Dendritic cell treated with granulocyte-macrophage colony-stimulating factor and Interleukin-4, amounts not matched to agents 40 ng/mL and 50 ng/mL, for 4 days (primary cell): Measurements from ENCODE around the gene SH3BGRL.

ENCODE experiments used
- H3K27ac Mint-ChIP-seq: one replicate; pipeline ENCODE4 v1.8.0; 2022; ENCODE audit warnings: mild to moderate bottlenecking, mixed read lengths
- H3K27me3 Mint-ChIP-seq: one replicate; pipeline ENCODE4 v1.8.0; 2022; ENCODE audit warnings: mild to moderate bottlenecking, mixed read lengths
- H3K36me3 Mint-ChIP-seq: one replicate; pipeline ENCODE4 v1.8.0; 2022; ENCODE audit warnings: low read depth, mixed read lengths
- H3K4me1 Mint-ChIP-seq: one replicate; pipeline ENCODE4 v1.8.0; 2022; ENCODE audit warnings: low read depth, mixed read lengths
- H3K4me3 Mint-ChIP-seq: one replicate; pipeline ENCODE4 v1.8.0; 2022; ENCODE audit warnings: mild to moderate bottlenecking, moderate library complexity, mixed read lengths
- H3K9me3 Mint-ChIP-seq: one replicate; pipeline ENCODE4 v1.8.0; 2022; ENCODE audit warnings: mixed read lengths
- intact Hi-C: fragments of 100-400 bp; cut with micrococcal nuclease; formaldehyde crosslinking; loops from one replicate; pipeline ENCODE4 v1.15.0; 2022

SH3BGRL gene

DNA sequence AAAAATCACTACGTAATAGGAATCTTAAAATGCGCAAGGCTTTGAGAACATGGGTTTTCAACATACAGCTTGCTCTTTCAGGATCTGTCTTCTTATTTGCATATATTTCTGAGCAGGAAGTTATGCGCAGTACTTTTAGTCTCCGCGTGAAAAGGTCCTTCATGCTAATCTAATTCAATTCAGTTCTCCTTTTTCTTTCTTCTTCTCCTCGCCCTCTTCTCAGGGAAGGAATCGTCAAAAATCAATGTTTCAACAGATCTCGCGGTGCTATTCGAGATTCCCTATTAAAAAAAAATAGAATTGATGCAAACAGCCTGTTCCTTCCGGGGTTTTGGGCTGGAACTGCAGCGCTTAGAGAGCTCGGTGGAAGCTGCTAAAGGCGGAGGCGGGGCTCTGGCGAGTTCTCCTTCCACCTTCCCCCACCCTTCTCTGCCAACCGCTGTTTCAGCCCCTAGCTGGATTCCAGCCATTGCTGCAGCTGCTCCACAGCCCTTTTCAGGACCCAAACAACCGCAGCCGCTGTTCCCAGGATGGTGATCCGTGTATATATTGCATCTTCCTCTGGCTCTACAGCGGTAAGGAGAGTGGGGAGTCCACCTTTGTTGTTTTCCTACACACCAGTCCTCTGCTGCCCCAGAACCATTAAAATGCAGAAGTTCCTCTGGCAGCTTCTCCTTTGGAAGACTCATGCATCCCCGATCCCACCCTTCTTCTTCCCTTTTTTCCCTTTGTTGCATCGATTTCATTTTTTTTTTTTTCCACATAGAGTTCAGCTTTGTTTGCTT is at the start of gene SH3BGRL, which contains the start of gene HMGN5:
Gene SH3BGRL (plus strand): TSS at position 432 of the 785 bp plus-strand sequence. CDS start 99 bp downstream, at position 531.
Gene HMGN5 (minus strand): TSS at position 243 of the 785 bp plus-strand sequence. CDS start 80,364 bp downstream, outside the sequence.
- H3K36me3 Mint-ChIP-seq = peaks cover 26% of the 10 kb centered on the region
- no peaks in the 10 kb centered on the region for H3K9me3 Mint-ChIP-seq
- H3K4me1 Mint-ChIP-seq = peaks cover 34% of the 10 kb centered on the region
- intact Hi-C loops = loop anchor here (5.0 kb wide), 1 partner anchor 395 kb away; the partner anchor contains the start of gene BRWD3
- no peaks in the 10 kb centered on the region for H3K27me3 Mint-ChIP-seq
- H3K27ac Mint-ChIP-seq = peak within 1 kb of the TSS; percentile 95
- peak within 1 kb of the TSS; percentile 82 for H3K4me3 Mint-ChIP-seq

DNA sequence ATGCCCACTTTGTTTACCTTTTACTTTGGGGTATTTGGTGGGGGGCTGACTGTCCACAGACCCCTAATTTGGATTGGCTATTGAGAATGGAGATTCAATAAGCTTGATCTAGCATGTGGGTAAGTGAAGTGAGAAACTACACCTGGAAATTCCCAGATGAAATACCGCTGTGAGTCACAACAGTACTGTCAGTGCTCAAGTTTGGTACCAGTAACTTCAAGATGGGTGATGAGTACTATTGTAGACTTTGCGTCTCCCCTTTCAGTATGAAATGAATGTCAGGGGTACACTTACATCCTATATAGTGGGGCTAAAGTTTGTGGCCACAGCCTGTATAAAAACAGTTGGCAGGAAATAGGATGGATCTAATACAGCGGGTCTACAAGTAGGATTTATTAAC is 33.5 kb upstream of the SH3BGRL start:
- no peak overlapping the region for H3K27ac Mint-ChIP-seq
- H3K4me3 Mint-ChIP-seq = no peak overlapping the region
- H3K36me3 Mint-ChIP-seq = no peaks in the 10 kb centered on the region
- no peaks in the 10 kb centered on the region for H3K4me1 Mint-ChIP-seq
- H3K9me3 Mint-ChIP-seq = no peaks in the 10 kb centered on the region
- intact Hi-C loops = no loop called here
- no peaks in the 10 kb centered on the region for H3K27me3 Mint-ChIP-seq

DNA sequence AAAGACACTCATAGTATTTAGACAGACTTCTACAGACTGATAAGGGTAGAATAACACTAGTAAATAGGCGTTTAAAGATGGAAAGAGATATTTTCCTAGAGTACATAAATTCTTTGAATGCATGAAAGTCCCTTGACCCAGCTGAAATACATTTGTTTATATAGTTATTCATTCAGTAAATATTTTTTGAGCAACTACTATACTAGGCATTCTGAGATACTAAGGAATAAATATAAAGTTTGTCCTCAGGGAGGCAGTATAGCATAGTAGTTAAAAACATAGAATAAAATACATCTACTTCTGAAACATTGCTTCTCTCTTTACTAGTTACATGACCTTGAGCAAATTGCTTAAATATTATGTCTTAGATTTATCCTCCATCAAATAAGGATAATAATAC is 27.6 kb upstream of the SH3BGRL start:
- Mint-ChIP-seq H3K9me3 (no peaks in the 10 kb centered on the region), H3K4me1 (no peaks in the 10 kb centered on the region), H3K4me3 (no peak overlapping the region), H3K27me3 (no peaks in the 10 kb centered on the region), H3K36me3 (no peaks in the 10 kb centered on the region), H3K27ac (no peak overlapping the region)
- intact Hi-C loops = loop anchor here (1.0 to 2.0 kb wide), 2 partner anchors 21 to 203 kb away; no protein-coding TSS in a partner anchor

DNA sequence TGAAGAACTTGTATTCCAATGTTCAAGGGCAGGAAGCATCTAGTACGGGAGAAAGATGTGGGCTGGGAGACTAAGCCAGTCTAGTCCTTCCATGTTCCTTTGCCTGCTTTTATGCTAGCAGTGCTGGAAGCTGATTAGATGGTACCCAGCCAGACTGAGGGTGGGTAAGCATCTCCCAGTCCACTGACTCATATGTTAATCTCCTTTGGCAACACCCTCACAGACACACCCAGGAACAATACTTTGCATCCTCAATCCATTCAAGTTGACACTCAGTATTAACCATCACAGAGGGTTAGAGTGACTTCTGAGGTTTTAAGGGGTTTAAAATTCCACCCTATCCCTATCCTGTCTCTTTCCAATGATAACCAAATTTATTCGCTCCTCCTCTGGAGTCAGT is 6.6 kb upstream of the SH3BGRL start:
- Mint-ChIP-seq H3K4me1 (peaks cover 14% of the 10 kb centered on the region), H3K36me3 (no peaks in the 10 kb centered on the region), H3K9me3 (no peaks in the 10 kb centered on the region), H3K4me3 (no peak overlapping the region), H3K27me3 (no peaks in the 10 kb centered on the region), H3K27ac (no peak overlapping the region)
- intact Hi-C loops = loop anchor here (2.0 kb wide), 1 partner anchor 20 kb away; no protein-coding TSS in a partner anchor

DNA sequence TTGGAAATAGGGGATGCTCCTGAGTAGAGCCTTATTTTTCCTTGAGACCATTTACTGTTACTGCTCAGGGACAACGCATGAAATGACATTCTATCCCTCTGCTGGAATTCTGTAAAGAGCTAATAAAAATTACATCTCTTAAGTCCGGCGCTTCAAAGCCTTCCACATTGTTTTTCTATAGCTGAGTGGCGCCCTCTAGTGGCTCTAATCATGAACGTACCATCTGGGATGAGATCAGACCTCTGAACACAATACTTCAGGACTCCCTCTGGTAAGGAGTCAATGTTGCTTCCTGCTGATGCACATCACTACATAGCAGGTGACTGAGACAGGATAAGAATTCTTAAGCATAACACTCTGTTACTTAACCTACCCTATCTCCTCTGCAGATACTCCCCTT is 6.2 kb upstream of the SH3BGRL start:
- intact Hi-C loops = loop anchor here (2.0 kb wide), 1 partner anchor 21 kb away; no protein-coding TSS in a partner anchor
- Mint-ChIP-seq H3K36me3 (no peaks in the 10 kb centered on the region), H3K4me3 (no peak overlapping the region), H3K27me3 (no peaks in the 10 kb centered on the region), H3K9me3 (no peaks in the 10 kb centered on the region), H3K27ac (no peak overlapping the region), H3K4me1 (peaks cover 14% of the 10 kb centered on the region)

DNA sequence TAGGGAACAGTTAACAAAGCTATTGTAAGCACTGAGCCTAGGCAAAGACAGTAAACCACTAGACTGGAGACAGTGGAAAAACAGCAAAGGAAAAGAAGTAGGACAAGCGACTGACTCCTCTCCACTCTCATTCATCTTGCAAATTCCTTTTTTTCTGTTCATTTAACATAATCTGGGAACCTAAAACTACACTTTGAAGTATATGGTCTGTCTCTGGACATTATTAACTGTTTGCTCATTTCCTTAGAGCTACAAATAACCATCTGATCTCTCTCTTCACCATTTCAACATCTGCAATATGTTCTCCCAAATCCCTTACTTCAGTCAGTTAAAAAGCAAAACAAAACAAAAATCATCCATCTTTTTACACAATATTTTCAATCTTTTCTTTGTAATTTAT is 831 bp upstream of the SH3BGRL start:
- H3K27me3 Mint-ChIP-seq = no peaks in the 10 kb centered on the region
- peak overlapping the region; percentile 82 for H3K4me3 Mint-ChIP-seq
- peaks cover 26% of the 10 kb centered on the region for H3K36me3 Mint-ChIP-seq
- H3K27ac Mint-ChIP-seq = peak overlapping the region; percentile 95
- no peaks in the 10 kb centered on the region for H3K9me3 Mint-ChIP-seq
- intact Hi-C loops = loop anchor here (5.0 kb wide), 1 partner anchor 394 kb away; the partner anchor contains the start of gene BRWD3
- peaks cover 27% of the 10 kb centered on the region for H3K4me1 Mint-ChIP-seq

DNA sequence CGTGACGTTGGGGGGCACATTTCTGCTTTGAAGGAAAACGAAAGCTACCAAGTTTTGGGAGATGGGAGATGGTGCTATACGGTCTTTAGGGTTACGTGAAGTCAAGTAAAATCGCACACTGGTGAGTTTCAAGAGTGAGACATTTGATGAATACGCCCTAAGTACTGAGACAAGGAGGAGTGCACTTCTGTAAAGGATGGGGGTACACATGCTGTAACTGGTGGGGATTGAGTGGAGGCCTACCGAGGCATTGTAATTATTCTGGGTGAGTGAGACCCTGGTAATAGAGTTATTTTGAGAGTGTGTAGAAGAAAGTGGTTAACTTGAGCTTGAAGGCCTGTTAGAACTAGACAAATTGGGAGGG is 536 bp downstream of the SH3BGRL start:
- Mint-ChIP-seq H3K36me3 (peaks cover 27% of the 10 kb centered on the region), H3K27me3 (no peaks in the 10 kb centered on the region), H3K27ac (peak overlapping the region; percentile 95), H3K4me1 (peaks cover 34% of the 10 kb centered on the region), H3K9me3 (no peaks in the 10 kb centered on the region), H3K4me3 (peak overlapping the region; percentile 82)
- intact Hi-C loops = loop anchor here (5.0 kb wide), 1 partner anchor 395 kb away; the partner anchor contains the start of gene BRWD3

DNA sequence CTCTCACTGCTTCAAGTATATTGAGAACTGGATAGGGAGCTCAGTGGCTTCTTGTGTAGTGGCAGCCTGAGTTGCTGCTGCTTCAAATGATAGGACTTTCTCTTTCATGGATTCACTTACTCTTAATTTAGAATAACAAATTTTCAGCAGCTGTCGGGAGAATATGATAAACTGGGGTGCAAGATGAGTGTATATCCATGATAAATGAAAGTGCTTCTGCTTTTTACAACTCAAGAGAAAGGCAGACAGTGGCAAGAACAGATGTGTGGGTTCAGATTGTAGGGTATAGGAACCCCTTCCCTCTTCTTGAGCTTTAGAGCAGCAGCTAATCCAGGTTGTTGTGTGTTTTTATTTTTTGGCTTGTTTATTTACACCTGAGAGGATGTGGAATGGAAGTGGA is 1.0 kb downstream of the SH3BGRL start:
- intact Hi-C loops = loop anchor here (5.0 kb wide), 1 partner anchor 396 kb away; the partner anchor contains the start of gene BRWD3
- H3K27ac Mint-ChIP-seq = peak overlapping the region; percentile 95
- no peaks in the 10 kb centered on the region for H3K27me3 Mint-ChIP-seq
- H3K36me3 Mint-ChIP-seq = peaks cover 32% of the 10 kb centered on the region
- H3K4me1 Mint-ChIP-seq = peaks cover 30% of the 10 kb centered on the region
- H3K4me3 Mint-ChIP-seq = peak overlapping the region; percentile 82
- H3K9me3 Mint-ChIP-seq = no peaks in the 10 kb centered on the region

DNA sequence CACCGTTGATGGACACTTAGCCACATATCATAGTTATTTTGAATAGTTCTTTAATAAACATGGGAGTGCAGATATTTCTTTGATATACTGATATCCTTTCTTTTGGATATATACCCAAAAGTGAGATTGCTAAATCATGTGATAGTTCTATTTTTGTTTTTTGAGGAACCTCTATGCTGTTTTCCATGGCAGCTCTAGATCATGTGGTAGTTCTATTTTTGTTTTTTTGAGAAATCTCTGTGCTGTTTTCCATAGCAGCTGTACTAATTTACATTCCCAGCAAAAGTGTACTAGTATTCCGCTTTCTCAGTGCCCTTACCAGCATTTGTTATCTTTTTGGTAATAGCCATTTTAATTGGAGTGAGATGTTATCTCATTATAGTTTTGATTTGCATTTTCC is 3.6 kb downstream of the SH3BGRL start:
- no peaks in the 10 kb centered on the region for H3K9me3 Mint-ChIP-seq
- H3K27ac Mint-ChIP-seq = peak overlapping the region; percentile 61
- H3K36me3 Mint-ChIP-seq = peaks cover 33% of the 10 kb centered on the region
- intact Hi-C loops = no loop called here
- peaks cover 29% of the 10 kb centered on the region for H3K4me1 Mint-ChIP-seq
- no peak overlapping the region for H3K4me3 Mint-ChIP-seq
- no peaks in the 10 kb centered on the region for H3K27me3 Mint-ChIP-seq

DNA sequence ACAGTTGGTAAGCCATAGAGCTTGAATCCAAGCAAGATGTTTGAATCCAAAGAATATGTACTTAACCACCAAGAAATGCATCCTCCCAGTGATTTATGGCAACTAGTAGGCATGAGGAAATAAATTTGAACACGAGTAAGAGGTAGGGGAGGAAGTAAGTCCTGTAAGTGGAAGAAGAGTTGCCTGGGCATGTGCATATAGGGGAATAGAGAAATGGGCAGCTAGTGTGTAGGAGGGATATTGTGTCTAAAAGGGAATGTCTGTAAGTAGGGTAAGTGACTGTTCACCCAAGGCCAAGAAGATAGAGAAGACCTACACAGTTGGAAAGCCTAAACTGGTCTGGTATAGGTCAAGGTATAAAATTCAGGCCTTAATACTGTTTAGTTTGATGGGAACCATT is 4.6 kb downstream of the SH3BGRL start:
- intact Hi-C loops = no loop called here
- Mint-ChIP-seq H3K36me3 (peaks cover 41% of the 10 kb centered on the region), H3K27me3 (no peaks in the 10 kb centered on the region), H3K4me3 (no peak overlapping the region), H3K9me3 (no peaks in the 10 kb centered on the region), H3K27ac (peak overlapping the region; percentile 60), H3K4me1 (peaks cover 22% of the 10 kb centered on the region)

DNA sequence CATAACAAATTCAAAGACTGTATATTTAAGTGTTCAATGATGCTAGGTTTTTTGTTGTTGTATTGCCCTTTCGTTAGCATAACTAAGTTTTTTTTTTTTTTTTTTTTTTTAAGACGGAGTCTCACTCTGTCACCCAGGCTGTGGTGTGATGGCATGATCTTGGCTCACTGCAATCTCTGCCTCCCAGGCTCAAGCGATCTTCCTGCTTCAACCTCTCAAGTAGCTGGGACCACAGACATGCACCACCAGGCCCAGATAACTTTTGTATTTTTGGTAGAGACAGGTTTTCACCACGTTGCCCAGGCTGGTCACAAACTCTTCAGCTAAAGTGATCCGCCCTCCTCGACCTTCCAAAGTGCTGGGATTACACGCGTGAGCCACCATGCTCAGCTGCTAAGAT is 7.0 kb downstream of the SH3BGRL start:
- Mint-ChIP-seq H3K36me3 (peaks cover 46% of the 10 kb centered on the region), H3K4me3 (no peak overlapping the region), H3K27ac (no peak overlapping the region), H3K4me1 (peaks cover 26% of the 10 kb centered on the region), H3K9me3 (no peaks in the 10 kb centered on the region), H3K27me3 (no peaks in the 10 kb centered on the region)
- intact Hi-C loops = no loop called here

DNA sequence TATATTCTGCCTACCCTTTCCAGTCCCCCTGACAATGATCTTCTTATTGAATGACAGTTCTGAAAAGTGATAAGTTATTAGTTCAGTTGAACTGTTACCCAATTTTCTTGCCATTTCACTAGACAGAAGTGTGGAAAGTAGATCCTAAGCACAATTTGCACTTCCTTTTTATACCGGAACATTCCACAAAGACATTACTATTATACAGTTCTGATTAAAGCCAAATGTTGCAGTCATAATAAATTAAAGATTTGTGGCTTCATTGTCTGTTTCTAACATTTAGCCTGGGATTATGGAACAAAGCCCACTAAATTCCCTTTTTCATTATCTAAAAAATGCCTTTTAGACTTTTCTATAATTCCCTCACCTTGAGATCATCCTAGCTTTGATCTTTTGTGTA is 13.8 kb downstream of the SH3BGRL start:
- H3K9me3 Mint-ChIP-seq = no peaks in the 10 kb centered on the region
- no peaks in the 10 kb centered on the region for H3K27me3 Mint-ChIP-seq
- H3K27ac Mint-ChIP-seq = no peak overlapping the region
- no peak overlapping the region for H3K4me3 Mint-ChIP-seq
- peaks cover 44% of the 10 kb centered on the region for H3K36me3 Mint-ChIP-seq
- peaks cover 33% of the 10 kb centered on the region for H3K4me1 Mint-ChIP-seq
- intact Hi-C loops = no loop called here

DNA sequence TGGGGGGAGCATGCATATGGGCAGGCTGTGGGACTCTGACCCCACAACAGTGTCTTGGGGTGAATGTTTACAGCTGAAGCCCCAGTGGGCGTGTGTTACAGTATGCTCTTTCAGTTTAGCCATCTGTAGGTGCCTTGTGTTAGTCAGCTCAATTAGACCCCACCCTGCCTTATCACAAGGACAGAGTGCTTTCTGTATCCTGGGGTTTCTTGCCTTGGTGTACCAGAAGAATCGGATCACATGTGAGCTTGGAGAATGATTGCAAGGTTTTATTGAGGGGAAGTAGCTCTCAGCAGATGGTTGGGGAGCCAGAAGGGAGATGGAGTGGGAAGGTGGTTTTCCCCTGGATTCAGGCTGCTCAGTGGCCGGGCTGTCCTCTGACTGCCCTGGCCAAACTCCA is 27.3 kb downstream of the SH3BGRL start:
- Mint-ChIP-seq H3K4me1 (peaks cover 17% of the 10 kb centered on the region), H3K27ac (no peak overlapping the region), H3K9me3 (no peaks in the 10 kb centered on the region), H3K27me3 (no peaks in the 10 kb centered on the region), H3K36me3 (peaks cover 18% of the 10 kb centered on the region), H3K4me3 (no peak overlapping the region)
- intact Hi-C loops = no loop called here

DNA sequence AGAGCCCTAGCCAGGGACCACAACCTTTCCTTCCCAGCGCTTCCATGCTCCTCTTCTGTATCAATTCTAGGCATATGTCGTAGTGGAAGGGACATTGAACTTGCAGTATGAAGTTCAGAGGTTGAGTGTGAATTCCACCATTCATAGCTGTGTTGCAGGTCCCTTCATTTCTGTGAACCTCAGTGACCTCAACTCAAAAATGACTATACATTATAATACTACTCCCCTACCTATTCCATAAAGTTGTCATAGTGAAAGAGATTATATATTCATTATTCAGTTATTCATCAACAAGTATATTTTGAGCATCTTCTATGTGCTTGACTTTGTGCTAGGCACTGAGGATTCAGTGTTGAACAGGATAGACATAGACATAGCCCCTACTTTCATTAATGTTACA is 28.0 kb downstream of the SH3BGRL start:
- H3K27ac Mint-ChIP-seq = no peak overlapping the region
- intact Hi-C loops = no loop called here

More for the DNA sequence above, 28.0 kb downstream of the SH3BGRL start:
- Mint-ChIP-seq H3K4me3 (no peak overlapping the region), H3K9me3 (no peaks in the 10 kb centered on the region), H3K4me1 (peaks cover 17% of the 10 kb centered on the region), H3K27me3 (no peaks in the 10 kb centered on the region), H3K36me3 (peaks cover 13% of the 10 kb centered on the region)
